ENCODE measurements around the gene ADGRG1. TPM values are rescaled to one million over a fixed set of nuclear protein-coding genes. Genes with fewer than 3 reads are reported as not detected.

The ADGRG1 gene
- total and polyA plus RNA-seq, 2 experiments from 2014 or later, result 45.9 to 58.0 TPM

GRCh38 chr16:57591870-57592485, 36.5 kb upstream of the ADGRG1 start:
- no peaks in the 10 kb centered on the region for H3K9me3 ChIP-seq (ENCODE audit: low read depth)
- no peaks in the 10 kb centered on the region for H3K79me2 ChIP-seq
- no peak overlapping the region for H2AFZ ChIP-seq
- H3K27ac ChIP-seq, result no peak overlapping the region
- H3K9me2 ChIP-seq (replicated peaks; ENCODE audit: insufficient read depth), result no peaks in the 10 kb centered on the region
- H3K27me3 ChIP-seq, result no peaks in the 10 kb centered on the region
- no peak for TF ChIP-seq EZH2 (IDR thresholded peaks at IDR 0.05; ENCODE audit: borderline replicate concordance)
- no peak for TF ChIP-seq EZH2phosphoT487 (IDR thresholded peaks at IDR 0.05; ENCODE audit: low read depth, severe bottlenecking, unreplicated experiment)
- no peak for TF ChIP-seq CTCF (IDR thresholded peaks at IDR 0.05; ENCODE audit: poor library complexity)
- no peak overlapping the region for H3K4me3 ChIP-seq
- H3K4me1 ChIP-seq (ENCODE audit: insufficient read depth), result peaks cover 10% of the 10 kb centered on the region
- no peaks in the 10 kb centered on the region for H3K36me3 ChIP-seq (replicated peaks; ENCODE audit: insufficient read depth, low read depth)
- no peak for DNase-seq (ENCODE audit: low spot score)
- H4K20me1 ChIP-seq (ENCODE audit: insufficient read depth, poor library complexity, severe bottlenecking), result no peaks in the 10 kb centered on the region
- H3K4me2 ChIP-seq, result no peak overlapping the region
- WGBS (ENCODE audit: low lambda C conversion rate, missing lambda C conversion rate), result 74% methylated on average over 7 of the region's 7 CpGs

- WGBS (ENCODE audit: low lambda C conversion rate, missing lambda C conversion rate), result 71% methylated on average over 4 of the region's 4 CpGs
- no peaks in the 10 kb centered on the region for H4K20me1 ChIP-seq (ENCODE audit: insufficient read depth, poor library complexity, severe bottlenecking)
- no peak overlapping the region for H3K4me3 ChIP-seq
- no peak for DNase-seq (ENCODE audit: low spot score)
- no peaks in the 10 kb centered on the region for H3K36me3 ChIP-seq (replicated peaks; ENCODE audit: insufficient read depth, low read depth)
- H2AFZ ChIP-seq, result no peak overlapping the region
- H3K27me3 ChIP-seq, result no peaks in the 10 kb centered on the region
- no peaks in the 10 kb centered on the region for H3K9me3 ChIP-seq (ENCODE audit: low read depth)
- H3K27ac ChIP-seq, result no peak overlapping the region
- no peaks in the 10 kb centered on the region for H3K79me2 ChIP-seq
- no peak overlapping the region for H3K4me2 ChIP-seq
- H3K9me2 ChIP-seq (replicated peaks; ENCODE audit: insufficient read depth), result no peaks in the 10 kb centered on the region
- H3K4me1 ChIP-seq (ENCODE audit: insufficient read depth), result peaks cover 10% of the 10 kb centered on the region
- TF ChIP-seq CTCF (IDR thresholded peaks at IDR 0.05; ENCODE audit: poor library complexity) (no peak), EZH2 (IDR thresholded peaks at IDR 0.05; ENCODE audit: borderline replicate concordance) (no peak), EZH2phosphoT487 (IDR thresholded peaks at IDR 0.05; ENCODE audit: low read depth, severe bottlenecking, unreplicated experiment) (no peak)
Observed at GRCh38 chr16:57592591-57593003, 35.8 kb upstream of the ADGRG1 start.

- 87% methylated on average over 3 of the region's 3 CpGs for WGBS (ENCODE audit: low lambda C conversion rate, missing lambda C conversion rate)
- peaks cover 10% of the 10 kb centered on the region for H3K4me1 ChIP-seq (ENCODE audit: insufficient read depth)
- H3K36me3 ChIP-seq (replicated peaks; ENCODE audit: insufficient read depth, low read depth), result no peaks in the 10 kb centered on the region
- H3K79me2 ChIP-seq, result no peaks in the 10 kb centered on the region
- H2AFZ ChIP-seq, result no peak overlapping the region
- TF ChIP-seq EZH2 (IDR thresholded peaks at IDR 0.05; ENCODE audit: borderline replicate concordance) (no peak), EZH2phosphoT487 (IDR thresholded peaks at IDR 0.05; ENCODE audit: low read depth, severe bottlenecking, unreplicated experiment) (no peak), CTCF (IDR thresholded peaks at IDR 0.05; ENCODE audit: poor library complexity) (no peak)
- no peak overlapping the region for H3K27ac ChIP-seq
- H3K4me3 ChIP-seq, result no peak overlapping the region
- H3K27me3 ChIP-seq, result no peaks in the 10 kb centered on the region
- H3K9me3 ChIP-seq (ENCODE audit: low read depth), result no peaks in the 10 kb centered on the region
- no peak for DNase-seq (ENCODE audit: low spot score)
- H3K9me2 ChIP-seq (replicated peaks; ENCODE audit: insufficient read depth), result no peaks in the 10 kb centered on the region
- no peak overlapping the region for H3K4me2 ChIP-seq
- no peaks in the 10 kb centered on the region for H4K20me1 ChIP-seq (ENCODE audit: insufficient read depth, poor library complexity, severe bottlenecking)
Observed at GRCh38 chr16:57593021-57593420, 35.4 kb upstream of the ADGRG1 start.
